Stimulated activated naive CD8-positive, alpha-beta T cell treated with anti-CD3 and anti-CD28 coated beads, Interleukin-15, amount 100 ng/mL, for 72 hours (primary cell): ENCODE data around the gene PLEKHG5.
"Not testable (repeated sequence)": the region's sequence is repeated elsewhere in the genome, so short reads cannot be mapped to it uniquely, and the experiment has no call there.

Source experiments
- ATAC-seq: fragments of 150-1000 bp; cut with Tn5 transposase; 2 replicates; pipeline ENCODE4 v1.10.0; 2021; ENCODE audit warnings: mild to moderate bottlenecking, moderate library complexity
- DNase-seq, 2 donors: peaks; one replicate each; pipeline ENCODE4 v3.0.0; 2021 to 2022
- H3K27ac Mint-ChIP-seq, 2 donors: one replicate each; pipeline ENCODE4 v1.8.0; 2022; ENCODE audit warnings: mild to moderate bottlenecking in 2 of 2, mixed read lengths in 2 of 2, moderate library complexity in 2 of 2
- H3K27me3 Mint-ChIP-seq: one replicate; pipeline ENCODE4 v1.8.0; 2022; ENCODE audit warnings: mixed read lengths
- H3K4me1 Mint-ChIP-seq: one replicate; pipeline ENCODE4 v1.8.0; 2022; ENCODE audit warnings: mild to moderate bottlenecking, mixed read lengths
- H3K4me3 Mint-ChIP-seq, 2 donors: one replicate each; pipeline ENCODE4 v1.8.0; 2022; ENCODE audit warnings: mild to moderate bottlenecking in 2 of 2, mixed read lengths in 2 of 2, moderate library complexity in 1 of 2
- H3K9me3 Mint-ChIP-seq, 2 donors: one replicate each; pipeline ENCODE4 v1.8.0; 2022; ENCODE audit warnings: mixed read lengths in 2 of 2

Gene PLEKHG5

DNA sequence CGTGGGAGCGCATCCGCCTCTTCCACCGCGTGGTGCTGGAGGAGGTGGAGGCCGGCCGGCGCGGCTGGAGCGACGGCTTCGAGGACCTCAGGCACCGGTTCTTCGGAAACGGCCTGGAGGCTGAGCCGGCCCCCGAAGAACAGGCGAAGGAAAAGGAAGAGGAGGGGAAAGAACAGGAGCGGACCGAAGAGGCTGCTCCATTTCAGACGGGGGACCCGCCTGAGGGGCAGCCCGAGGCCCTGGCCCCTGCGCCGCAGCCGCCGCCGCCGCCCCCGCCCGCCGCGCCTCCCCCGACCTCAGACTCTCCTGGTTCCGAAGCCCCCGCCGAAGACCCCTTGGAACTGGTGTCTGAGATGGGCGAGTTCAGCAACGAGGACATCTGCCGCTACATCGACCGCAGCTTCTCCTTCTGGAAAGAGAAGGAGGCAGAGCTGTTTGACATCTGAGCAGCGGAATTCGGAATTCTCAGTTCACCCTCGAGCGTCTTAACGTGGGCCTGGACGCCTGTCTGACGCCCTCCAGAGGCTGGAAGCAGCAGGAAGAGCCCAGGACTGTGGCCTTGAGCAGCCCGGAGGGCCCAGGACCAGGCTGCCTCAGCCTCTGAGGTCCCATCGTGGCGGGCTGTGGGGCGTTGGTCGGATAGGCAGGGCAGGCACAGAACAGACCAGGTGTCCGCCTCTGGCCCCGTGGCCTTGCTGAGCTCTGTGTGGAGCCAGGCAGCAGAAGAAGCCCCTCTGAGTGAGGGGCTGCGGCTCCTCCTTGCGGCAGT lies 35.5 kb downstream of the PLEKHG5 start:
- H3K4me1 Mint-ChIP-seq, result peaks cover 48% of the 10 kb centered on the region
- H3K4me3 Mint-ChIP-seq, result peak overlapping the region; percentile 37 to 68
- not testable (repeated sequence) for H3K9me3 Mint-ChIP-seq, ATAC-seq, H3K27ac Mint-ChIP-seq, DNase-seq
- H3K27me3 Mint-ChIP-seq, result peaks cover 62% of the 10 kb centered on the region

DNA sequence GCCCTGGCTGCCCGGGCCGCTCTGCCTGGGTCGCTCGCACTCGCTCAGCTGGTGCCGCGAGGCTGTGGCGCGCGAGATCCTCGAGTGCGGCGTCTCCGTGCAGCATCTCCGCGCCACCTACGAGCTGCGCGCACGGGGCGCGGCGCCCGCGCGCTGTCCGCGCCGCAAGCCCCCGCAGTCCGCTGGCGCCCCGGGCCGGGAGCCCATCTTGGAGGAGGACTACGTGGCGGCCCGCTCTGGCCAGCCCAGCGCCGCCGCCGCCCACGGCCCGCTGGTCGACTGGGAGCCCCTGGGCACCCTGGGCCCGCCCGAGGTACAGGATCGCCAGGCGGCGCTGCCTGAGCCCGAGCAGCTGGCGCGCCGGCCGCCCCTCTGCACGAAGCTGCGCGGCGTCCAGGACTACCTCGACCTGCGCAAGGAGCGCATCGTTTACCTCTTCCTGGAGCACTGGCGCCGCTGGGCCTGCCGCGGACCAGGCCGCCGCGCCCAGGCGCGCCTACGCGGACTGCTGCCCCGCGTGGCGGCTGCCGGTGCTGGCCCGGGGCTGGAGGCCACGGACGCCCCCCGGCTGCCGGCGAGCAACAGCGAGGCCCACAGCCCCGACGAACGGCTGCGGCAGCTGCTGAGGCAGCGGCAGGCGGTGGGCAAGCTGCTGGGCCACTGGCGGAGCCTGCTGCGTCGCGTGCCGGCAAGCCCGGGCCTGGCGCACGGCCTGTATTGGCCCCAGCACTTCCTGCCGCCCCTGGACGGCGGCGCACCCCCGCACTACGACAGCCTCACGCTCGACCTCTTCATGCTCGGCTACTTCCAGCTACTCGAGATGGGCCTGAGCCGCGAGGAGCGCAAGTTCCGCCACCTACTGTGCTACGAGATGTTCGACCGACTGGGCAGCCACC lies 36.4 kb downstream of the PLEKHG5 start:
- peak; percentile 66 for ATAC-seq
- Mint-ChIP-seq H3K27ac (no peak overlapping the region), H3K4me3 (peak overlapping the region; percentile 37 to 68), H3K27me3 (peaks cover 71% of the 10 kb centered on the region), H3K9me3 (no peaks in the 10 kb centered on the region), H3K4me1 (peaks cover 42% of the 10 kb centered on the region)
- peak; percentile 59 for DNase-seq

DNA sequence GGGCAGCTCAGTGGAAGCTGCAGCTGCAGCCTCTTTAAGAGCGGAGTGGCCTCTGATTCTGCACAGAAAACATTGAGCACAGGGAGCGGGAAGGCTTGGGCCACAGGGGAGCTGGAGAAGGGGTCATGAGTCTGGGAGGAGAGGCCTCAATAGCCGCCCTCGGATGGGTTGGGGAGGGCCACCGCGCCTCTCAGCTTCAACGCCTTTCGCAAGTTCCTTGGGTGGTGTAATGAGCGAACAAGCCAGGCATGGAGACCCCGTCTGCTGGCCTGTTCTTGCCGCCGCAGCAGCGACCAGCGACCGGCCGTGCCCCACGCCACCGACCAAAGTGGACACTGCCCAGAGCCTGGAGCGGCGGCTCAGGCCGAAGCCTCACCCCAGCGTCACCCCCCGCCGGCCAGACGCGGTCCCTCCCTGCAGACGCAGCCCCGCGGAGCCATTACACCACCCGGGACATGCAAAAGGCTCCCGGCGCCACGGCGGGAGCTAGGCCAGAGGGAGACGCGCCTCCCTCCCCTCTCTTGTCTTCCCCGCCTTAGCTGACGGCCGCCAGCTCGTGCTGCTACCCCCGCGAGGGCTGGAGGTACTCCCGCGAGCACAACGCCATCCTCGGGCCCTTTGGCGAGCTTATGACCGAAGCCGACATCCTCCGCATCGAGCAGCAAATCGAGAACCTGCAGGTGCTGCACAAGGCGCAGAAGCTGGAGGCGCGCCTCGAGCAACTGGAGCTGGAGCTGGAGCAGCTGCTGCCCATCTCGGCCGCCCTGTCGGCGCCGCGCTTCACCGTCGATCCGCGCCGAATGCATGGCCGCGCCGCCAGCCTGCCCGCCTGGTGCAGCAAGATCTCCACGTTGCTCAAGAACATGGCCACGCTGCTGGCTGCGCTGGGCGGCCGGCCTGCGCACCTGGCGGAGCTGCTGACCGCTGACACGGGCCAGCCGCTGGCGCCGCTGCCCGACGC lies 37.3 kb downstream of the PLEKHG5 start:
- peaks cover 42% of the 10 kb centered on the region for H3K4me1 Mint-ChIP-seq
- peak overlapping the region; percentile 32 to 43 for H3K4me3 Mint-ChIP-seq
- ATAC-seq, DNase-seq, H3K27ac Mint-ChIP-seq, H3K9me3 Mint-ChIP-seq: not testable (repeated sequence)
- H3K27me3 Mint-ChIP-seq, result peaks cover 80% of the 10 kb centered on the region

DNA sequence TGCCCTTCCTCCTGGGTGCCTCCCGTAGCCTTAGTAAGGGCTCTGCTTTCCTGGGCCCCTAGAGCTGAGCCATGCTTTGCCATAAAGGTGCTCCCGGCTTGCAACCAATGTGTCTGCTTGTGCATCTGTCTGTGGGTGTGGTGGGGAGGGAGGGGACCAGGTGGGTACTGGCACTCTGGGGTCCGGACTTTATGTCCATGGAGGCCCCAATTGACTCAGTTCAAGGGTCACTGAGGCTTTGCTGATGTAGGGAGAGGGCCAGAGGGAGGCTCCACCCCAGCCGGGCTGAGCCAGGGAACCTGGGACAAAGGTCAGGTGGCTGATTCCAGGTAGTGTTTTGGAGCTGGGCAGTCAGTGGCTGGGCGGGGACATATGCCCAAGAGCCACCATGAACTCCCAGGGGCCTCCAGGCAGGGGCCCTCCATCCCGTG lies 40.5 kb downstream of the PLEKHG5 start:
- peaks cover 89% of the 10 kb centered on the region for H3K27me3 Mint-ChIP-seq
- no peak for ATAC-seq

DNA sequence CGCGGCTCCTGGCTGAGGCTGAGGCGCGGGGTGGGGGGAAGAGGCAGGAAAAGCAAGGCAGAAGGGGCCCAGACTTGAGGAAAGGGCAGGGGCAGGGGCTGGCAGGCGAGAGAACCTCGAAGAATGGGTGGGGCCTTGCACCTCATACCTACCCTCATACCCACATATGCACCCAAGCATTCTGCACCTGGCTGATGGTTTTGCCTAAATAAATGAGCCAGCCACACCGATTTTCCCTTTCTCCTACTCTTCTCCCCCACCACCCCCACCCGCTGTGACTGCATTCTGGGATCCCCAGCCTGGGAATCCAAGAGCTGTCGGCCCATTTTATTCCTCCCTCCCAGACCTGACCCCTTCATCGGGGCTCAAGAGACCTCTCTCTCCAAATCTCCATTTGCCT lies 41.0 kb downstream of the PLEKHG5 start:
- H3K27ac Mint-ChIP-seq, DNase-seq, H3K9me3 Mint-ChIP-seq, ATAC-seq, H3K4me3 Mint-ChIP-seq: not testable (repeated sequence)
- peaks cover 89% of the 10 kb centered on the region for H3K27me3 Mint-ChIP-seq
- H3K4me1 Mint-ChIP-seq, result peaks cover 46% of the 10 kb centered on the region

More for the DNA sequence above, 40.5 kb downstream of the PLEKHG5 start:
- no peak for DNase-seq
- Mint-ChIP-seq H3K27ac (no peak overlapping the region), H3K4me3 (no peak overlapping the region), H3K4me1 (peaks cover 50% of the 10 kb centered on the region), H3K9me3 (no peaks in the 10 kb centered on the region)

DNA sequence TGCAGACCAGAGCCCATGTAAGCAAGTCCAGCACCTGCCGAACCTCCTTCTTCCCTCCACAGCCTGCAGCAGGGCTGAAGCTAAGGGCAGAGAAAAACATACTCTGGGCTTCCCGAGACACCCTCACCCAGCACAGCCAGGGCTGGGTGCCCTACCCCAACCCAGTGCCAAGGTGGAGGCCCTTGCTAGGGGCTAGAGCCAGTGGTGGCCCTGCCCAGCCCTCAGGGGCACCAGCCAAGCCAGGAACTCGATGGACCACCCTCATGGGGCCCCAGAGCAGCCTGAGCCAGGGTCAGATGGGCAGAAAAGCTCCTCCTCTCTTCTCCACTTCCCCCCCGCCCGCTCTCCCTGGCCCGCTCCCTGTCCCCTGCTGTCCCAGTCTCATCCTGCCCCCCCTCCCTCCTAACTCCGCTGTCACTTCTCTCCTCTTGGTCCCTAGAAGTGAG lies 41.4 kb downstream of the PLEKHG5 start:
- Mint-ChIP-seq H3K4me3 (no peak overlapping the region), H3K27me3 (peaks cover 91% of the 10 kb centered on the region), H3K27ac (peak overlapping the region in 1 of 2 donors; percentile 50), H3K4me1 (peaks cover 47% of the 10 kb centered on the region), H3K9me3 (no peaks in the 10 kb centered on the region)
- DNase-seq (no peak), ATAC-seq (no peak)

DNA sequence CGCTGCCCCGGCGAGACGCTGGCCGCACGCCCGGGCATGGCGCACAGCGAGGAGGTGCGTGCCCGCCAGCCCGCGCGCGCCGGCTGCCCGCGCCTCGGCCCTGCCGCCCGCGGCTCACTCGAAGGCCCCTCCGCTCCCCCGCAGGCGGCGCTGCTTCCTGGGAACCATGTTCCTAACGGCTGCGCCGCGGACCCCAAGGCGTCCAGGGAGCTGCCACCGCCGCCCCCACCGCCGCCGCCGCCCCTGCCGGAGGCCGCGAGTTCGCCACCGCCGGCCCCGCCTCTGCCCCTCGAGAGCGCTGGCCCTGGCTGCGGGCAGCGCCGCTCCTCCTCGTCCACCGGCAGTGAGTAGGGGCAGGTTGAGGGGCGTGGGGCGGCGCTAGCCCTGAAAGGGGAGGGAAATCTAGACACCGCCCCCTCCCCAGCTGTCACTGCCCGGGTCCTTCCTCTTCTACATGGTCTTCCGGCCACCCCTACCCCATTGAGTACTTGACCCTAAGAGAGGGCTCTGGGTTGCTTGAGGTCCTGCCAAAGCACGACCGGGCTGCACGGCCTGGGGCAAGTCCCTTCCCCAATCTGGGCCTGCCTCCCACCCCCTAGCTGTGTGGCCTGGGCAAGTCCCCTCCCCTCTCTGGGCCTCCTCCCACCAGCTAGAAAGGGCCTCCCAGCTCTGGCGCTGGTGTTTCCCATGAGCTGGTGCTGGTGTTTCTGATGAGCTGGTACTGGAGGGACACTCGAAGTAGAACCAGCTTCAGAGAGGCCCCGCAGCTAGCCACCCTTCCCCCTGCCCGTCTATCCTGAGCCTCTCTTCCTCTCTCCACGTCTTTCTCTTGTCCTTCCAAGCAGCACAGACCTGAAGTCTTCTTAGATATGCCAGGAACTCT lies 42.5 kb downstream of the PLEKHG5 start:
- Mint-ChIP-seq H3K27ac (no peak overlapping the region), H3K4me3 (peak overlapping the region; percentile 7 to 73), H3K4me1 (peaks cover 45% of the 10 kb centered on the region), H3K27me3 (peaks cover 94% of the 10 kb centered on the region), H3K9me3 (no peaks in the 10 kb centered on the region)
- ATAC-seq, result peak; percentile 56
- DNase-seq, result peak in 1 of 2 donors; percentile 42

DNA sequence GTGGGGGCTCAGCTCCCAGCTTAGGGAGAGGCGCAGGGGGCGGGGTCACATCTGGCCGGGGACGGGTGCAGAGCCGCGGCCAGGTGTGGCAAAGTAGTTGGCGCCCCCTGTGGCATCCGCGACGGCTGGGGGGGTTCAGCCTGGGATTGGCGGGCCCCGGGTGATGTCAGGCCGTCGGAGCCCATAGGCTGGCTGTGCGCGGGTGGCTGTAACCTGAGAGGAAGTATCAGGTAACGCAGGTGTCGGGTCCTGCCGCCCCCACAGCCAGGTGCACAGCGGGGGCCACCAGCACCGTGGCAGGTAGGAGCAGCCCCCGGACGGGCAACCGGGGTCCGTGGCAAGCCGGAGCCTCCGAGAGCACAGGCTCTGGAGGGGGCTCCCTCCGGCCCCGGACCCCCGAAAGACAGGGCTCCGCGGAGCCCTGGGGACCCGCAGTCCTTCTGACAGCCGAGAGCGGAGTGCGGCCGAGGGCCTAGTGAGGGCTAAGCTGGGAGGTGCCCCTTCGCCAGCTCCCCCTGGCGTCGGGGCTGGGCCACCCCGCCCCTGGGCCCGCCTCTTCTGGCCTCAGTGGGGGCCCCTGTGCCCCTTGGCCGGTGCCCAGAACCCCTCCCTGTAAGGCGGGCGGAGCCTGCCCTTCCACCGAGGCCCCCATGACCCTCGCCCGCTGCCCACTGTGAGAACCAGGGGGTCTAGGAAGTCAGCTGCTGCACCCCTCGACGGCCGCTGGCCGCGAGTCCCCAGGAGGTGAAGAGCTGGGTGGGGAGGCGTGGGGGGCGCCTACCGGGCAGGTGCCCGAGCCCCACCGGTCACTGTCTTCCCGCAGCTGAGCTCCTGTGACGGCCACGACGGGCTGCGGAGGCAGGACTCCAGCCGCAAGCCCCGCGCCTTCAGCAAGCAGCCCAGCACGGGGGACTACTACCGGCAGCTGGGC lies 43.4 kb downstream of the PLEKHG5 start:
- Mint-ChIP-seq H3K4me1 (peaks cover 40% of the 10 kb centered on the region), H3K27me3 (peaks cover 93% of the 10 kb centered on the region), H3K27ac (no peak overlapping the region), H3K9me3 (no peaks in the 10 kb centered on the region), H3K4me3 (peak overlapping the region; percentile 35 to 66)
- DNase-seq (no peak), ATAC-seq (peak; percentile 50)

DNA sequence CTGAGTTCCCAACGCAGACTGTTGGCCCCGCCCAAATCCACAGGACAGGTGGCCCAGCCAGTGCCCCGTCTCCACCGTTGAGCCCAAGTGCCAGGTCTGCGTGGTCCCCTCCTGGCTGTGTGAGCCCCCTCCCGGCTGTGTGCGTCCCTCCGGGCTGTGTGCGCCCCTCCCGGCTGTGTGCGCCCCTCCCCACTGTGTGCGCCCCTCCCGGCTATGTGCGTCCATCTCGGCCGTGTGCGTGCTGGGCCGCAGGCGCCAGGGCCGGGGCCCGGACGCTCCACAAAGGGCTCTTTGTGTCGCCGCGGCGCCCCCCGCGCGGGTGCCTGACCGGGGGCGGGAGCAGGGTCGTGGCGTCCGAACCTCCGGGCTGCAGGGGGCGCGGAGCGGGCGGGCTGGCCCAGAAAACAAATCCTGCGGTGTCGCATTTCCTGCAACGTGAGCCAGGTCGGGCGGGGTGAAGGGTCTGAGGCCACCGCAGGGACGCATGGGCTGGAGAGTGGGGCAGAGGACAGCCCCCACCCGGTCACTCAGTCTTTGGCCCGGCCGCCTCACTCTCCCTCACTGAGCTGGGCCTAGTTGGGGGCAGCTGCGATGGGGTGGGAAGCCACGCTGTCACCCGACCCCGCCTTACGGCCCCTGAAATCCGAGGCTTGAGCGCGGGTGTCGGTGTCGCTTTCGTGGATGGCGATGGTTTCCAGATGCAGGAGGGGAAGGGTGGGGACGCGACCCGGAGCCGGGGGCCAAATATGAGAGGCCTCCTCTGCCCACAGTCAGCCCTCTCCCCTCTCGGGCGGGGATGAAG lies 44.2 kb downstream of the PLEKHG5 start:
- H3K27me3 Mint-ChIP-seq, result peaks cover 86% of the 10 kb centered on the region
- H3K9me3 Mint-ChIP-seq, result no peaks in the 10 kb centered on the region
- DNase-seq (no peak), ATAC-seq (no peak)
- H3K27ac Mint-ChIP-seq, result no peak overlapping the region
- peak overlapping the region; percentile 35 to 66 for H3K4me3 Mint-ChIP-seq
- peaks cover 37% of the 10 kb centered on the region for H3K4me1 Mint-ChIP-seq

DNA sequence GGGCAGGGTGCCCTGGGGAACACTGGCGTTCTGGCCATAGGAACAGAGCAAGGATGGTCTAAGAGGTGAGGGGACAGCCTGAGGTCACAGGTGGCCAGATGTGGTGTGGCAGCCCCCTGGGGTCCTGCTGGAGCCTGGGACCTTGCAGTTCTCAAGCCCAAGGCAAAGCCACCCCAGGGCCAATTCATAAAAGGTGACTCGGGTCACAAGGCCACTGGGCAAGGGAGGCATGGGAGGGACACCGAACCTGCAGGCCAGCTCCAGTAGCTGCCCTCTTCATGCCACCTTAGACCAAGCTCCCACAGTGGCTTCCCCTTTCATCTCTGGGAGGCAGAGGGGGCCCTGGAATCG lies 44.8 kb downstream of the PLEKHG5 start:
- Mint-ChIP-seq H3K9me3 (no peaks in the 10 kb centered on the region), H3K4me1 (peaks cover 37% of the 10 kb centered on the region), H3K27ac (no peak overlapping the region), H3K4me3 (peak overlapping the region in 1 of 2 donors; percentile 59), H3K27me3 (peaks cover 86% of the 10 kb centered on the region)
- ATAC-seq (no peak), DNase-seq (no peak)

DNA sequence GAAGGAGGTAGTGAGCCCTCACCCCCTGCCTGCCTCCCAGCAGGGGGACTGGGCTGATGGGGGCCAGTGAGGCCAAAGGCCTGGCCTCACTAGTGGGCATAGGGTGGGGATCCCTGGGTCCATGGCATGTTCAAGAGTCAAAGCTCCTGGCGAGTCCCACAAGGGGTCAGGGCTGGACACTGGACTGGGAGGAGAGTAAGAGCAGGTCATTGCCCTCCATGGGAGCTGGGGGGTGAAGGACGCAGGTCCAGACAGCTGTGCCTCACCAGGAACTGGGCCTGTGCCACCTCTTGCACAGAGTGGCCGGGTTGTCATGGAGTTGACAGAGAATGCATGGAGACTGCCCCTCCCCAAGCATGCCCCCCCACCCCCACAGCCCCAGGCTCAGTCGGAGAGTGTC lies 45.5 kb downstream of the PLEKHG5 start:
- ATAC-seq, DNase-seq, H3K9me3 Mint-ChIP-seq, H3K4me3 Mint-ChIP-seq, H3K27ac Mint-ChIP-seq: not testable (repeated sequence)
- H3K27me3 Mint-ChIP-seq, result peaks cover 86% of the 10 kb centered on the region
- H3K4me1 Mint-ChIP-seq, result peaks cover 37% of the 10 kb centered on the region

DNA sequence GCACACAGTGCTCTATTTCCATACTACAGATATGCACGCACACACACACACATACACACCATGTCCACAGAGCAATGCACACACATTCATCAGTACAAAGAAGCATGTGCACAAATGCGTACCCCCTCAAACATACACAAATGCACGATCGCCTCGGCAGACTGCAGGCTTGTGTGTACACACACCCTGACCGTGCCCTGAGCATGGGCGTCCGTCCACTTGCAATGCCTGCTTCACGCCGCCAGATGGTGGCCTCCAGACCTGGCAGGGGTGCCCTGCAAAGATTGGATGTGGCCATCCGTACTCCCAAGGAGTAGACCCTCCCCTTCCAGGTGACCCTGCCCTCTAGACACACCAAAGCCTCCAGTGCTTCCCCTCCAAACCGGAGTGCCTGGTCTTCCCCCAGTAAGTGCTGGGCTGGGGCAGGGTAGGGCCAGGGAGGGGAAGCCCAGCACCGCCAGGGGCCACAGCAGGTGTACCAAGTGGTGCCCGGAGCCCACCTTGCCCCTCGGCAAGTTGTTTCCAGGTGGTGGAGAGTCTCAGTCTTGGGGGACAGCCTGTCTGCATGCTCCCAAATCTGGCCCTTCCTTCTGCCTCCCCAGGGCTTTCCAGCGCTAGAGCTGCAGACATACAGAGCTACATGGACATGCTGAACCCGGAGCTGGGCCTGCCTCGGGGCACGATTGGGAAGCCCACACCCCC lies 46.3 kb downstream of the PLEKHG5 start:
- Mint-ChIP-seq H3K4me3 (no peak overlapping the region), H3K9me3 (no peaks in the 10 kb centered on the region), H3K27ac (no peak overlapping the region), H3K27me3 (peaks cover 82% of the 10 kb centered on the region), H3K4me1 (peaks cover 36% of the 10 kb centered on the region)
- DNase-seq, result no peak
- peak; percentile 22 for ATAC-seq
